Pons (tissue), 1 donor: ENCODE results near the gene TMCO4.

ENCODE experiments used
- DNase-seq: peaks from one replicate; pipeline ENCODE4 v3.0.0-alpha.2; 2016; ENCODE audit warnings: low spot score

TMCO4 gene

DNA sequence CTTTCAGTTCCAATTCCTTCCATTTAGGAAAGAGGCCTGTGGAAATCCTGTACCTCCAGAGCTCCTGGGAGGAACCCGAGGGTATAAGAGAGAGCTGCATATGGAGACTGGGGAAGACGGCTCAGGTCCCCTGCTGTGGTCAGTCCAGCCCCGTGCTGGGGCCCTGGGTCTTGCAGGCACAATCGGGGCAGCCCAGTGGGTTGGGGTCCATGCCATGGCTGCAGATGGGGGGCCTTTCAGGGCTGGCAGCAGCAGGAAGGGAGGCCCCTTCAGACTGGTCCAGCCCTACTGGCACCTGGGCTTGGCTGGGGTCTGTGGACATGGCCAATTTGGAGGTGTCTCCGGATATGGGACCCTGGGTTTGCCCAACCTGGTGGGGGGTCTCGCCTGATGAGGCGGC lies 116.8 kb downstream of the TMCO4 start:
- no peak for DNase-seq

- no peak for DNase-seq
Measured at GRCh38 chr1:19682257-19682656, 117.5 kb downstream of the TMCO4 start.

DNA sequence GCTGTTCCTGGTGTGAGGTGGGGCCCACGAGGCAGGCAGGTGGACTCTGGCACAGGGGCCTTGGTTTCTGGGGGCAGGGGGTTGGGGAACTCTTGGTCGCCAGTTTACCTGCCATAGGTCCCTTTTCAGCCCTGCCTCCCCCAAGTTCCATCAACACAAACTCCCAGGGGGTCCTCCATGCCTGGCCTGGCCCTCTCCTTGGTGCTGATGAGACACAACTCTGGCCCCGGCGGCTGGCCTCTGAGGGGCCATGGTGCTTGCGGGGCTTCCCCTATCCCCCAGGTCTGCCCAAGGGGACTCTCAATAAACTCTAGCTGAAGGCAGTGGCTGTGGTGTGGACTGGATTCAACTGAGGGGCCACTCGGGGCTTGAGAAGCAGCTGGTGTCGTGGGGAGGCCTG lies 119.1 kb downstream of the TMCO4 start:
- no peak for DNase-seq

DNA sequence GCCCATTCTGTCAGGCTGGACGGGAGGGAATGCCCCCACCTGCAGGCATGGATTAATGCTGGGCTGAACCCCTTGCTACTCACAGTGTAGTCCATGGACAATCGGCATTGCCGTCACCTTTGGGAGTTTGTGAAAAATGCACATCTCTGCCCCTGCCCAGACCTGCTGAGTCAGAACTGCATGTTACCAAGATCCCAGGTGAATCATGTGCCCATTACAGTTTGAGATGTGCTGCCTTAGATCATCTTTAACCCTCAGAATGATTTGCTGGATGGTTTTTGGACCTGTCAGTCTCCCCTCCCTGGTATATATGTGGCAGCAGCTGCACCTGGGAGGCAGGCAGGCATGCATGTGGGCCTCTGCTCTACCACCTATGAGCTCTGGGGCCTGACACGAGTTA lies 120.0 kb downstream of the TMCO4 start:
- no peak for DNase-seq

DNA sequence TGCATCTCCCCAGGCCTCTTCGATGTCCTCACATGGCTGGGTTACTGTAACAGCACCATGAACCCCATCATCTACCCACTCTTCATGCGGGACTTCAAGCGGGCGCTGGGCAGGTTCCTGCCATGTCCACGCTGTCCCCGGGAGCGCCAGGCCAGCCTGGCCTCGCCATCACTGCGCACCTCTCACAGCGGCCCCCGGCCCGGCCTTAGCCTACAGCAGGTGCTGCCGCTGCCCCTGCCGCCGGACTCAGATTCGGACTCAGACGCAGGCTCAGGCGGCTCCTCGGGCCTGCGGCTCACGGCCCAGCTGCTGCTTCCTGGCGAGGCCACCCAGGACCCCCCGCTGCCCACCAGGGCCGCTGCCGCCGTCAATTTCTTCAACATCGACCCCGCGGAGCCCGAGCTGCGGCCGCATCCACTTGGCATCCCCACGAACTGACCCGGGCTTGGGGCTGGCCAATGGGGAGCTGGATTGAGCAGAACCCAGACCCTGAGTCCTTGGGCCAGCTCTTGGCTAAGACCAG lies 120.7 kb downstream of the TMCO4 start:
- DNase-seq, result no peak

DNA sequence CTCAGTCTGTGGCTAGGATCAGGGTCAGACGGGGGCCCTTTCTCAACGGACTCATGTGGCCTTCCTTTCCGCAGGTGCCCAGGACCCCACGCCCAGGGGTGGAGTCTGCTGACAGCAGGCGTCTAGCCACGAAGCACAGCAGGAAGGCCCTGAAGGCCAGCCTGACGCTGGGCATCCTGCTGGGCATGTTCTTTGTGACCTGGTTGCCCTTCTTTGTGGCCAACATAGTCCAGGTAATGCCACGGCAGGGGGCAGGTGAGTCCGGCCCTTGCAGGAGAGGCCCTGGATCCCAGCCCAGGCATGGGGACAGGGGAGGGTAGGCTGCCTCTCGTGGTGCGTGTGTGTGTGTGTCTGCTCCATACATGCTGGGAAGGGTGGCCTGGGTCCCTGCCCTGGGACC lies 121.2 kb downstream of the TMCO4 start:
- no peak for DNase-seq

GRCh38 chr1:19676438-19676922 lies 123.2 kb downstream of the TMCO4 start:
- DNase-seq, result no peak

DNA sequence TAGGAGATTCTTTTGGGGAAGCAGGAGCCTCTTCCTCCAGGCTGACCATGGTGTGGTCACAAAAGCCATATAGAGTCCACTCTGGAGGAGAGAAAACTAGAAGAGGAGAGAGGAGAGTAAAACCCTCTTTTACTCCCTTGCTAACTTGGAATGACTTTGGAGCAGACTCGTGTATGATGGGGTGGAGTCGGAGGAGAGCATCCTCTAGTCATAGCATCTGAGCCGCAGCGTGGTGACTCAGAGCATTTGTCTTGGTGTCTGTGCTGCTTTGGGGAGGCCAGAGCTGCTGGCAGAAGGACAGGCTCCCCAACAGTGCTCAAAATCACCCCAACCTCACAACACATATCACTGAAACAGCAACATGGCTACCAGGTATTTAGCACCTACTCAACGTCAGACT lies 123.9 kb downstream of the TMCO4 start:
- no peak for DNase-seq

DNA sequence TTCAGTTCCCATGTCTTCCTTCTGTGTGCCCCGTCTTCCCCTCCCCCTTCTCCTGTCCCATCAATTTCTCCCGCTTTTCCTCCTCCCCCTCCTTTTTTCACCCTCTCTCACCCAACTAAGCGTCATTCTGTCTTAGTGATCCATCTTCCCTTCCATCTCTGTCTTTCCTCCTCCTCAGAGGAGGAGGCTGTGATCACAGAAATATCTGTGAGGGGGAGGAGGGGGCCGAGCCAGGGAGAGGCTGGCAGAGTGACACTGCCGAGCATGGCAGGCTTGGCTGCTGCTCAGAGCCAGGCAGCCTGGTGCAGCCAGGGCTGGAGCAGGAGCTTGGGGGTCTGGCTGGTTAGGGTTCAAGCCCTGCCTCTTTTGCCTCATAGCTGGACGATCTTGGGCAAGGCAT lies 127.5 kb downstream of the TMCO4 start:
- no peak for DNase-seq

GRCh38 chr1:19670787-19671186 lies 128.9 kb downstream of the TMCO4 start:
- DNase-seq, result no peak

- DNase-seq, result no peak
Measured at GRCh38 chr1:19668888-19669287, 130.8 kb downstream of the TMCO4 start.

DNA sequence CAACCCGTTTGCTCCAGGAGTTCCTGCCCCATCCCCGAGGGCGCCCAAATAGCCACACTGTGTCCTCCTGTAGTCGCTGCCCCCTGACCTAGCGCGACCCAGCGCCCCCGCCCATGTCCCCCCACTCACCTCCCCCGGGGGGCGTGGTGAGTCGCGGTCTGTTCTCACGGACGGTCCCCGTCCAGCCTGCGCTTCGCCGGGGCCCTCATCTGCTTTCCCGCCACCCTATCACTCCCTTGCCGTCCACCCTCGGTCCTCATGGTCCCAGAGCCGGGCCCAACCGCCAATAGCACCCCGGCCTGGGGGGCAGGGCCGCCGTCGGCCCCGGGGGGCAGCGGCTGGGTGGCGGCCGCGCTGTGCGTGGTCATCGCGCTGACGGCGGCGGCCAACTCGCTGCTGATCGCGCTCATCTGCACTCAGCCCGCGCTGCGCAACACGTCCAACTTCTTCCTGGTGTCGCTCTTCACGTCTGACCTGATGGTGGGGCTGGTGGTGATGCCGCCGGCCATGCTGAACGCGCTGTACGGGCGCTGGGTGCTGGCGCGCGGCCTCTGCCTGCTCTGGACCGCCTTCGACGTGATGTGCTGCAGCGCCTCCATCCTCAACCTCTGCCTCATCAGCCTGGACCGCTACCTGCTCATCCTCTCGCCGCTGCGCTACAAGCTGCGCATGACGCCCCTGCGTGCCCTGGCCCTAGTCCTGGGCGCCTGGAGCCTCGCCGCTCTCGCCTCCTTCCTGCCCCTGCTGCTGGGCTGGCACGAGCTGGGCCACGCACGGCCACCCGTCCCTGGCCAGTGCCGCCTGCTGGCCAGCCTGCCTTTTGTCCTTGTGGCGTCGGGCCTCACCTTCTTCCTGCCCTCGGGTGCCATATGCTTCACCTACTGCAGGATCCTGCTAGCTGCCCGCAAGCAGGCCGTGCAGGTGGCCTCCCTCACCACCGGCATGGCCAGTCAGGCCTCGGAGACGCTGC lies 133.9 kb downstream of the TMCO4 start:
- DNase-seq, result no peak

DNA sequence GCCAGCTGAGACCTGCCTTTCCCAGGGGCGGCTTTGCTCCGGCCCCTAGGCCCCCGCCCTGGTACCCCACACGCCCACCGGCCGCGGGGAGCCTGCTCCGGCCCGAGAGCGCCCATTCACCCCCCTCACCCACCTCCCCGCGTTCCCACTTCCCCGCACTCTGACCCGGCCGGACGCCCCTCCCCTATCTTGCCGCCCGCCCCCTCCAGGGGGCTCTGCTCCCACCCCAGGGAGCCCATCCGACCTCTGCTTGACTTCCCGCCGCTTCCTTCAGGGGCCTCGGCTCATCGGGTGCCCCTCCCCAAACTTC lies 134.6 kb downstream of the TMCO4 start:
- DNase-seq, result no peak

GRCh38 chr1:19664453-19665185 lies 135.1 kb downstream of the TMCO4 start, which contains the start of gene HTR6:
TSS of gene HTR6 (plus strand) at chr1:19664875. CDS start at chr1:19665754, 879 bp downstream.
- no peak for DNase-seq

DNA sequence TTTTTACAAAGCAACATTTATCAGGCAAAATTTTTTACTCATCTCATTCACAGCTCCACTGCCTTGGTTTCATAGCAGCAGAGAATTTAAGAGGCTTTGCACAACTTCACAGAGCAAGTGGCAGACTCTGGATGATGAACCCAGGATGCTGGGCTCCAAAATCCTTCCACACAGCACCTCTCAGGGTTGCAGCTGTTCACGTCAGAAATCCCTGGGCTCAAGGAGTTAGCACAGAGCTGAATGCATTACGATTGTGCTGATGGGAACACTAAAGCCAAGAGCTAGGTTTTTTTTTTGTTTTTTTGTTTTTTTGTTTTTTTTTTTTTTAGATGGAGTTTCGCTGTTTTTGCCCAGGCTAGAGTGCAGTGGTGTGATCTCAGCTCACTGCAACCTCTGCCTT lies 137.4 kb downstream of the TMCO4 start:
- no peak for DNase-seq

DNA sequence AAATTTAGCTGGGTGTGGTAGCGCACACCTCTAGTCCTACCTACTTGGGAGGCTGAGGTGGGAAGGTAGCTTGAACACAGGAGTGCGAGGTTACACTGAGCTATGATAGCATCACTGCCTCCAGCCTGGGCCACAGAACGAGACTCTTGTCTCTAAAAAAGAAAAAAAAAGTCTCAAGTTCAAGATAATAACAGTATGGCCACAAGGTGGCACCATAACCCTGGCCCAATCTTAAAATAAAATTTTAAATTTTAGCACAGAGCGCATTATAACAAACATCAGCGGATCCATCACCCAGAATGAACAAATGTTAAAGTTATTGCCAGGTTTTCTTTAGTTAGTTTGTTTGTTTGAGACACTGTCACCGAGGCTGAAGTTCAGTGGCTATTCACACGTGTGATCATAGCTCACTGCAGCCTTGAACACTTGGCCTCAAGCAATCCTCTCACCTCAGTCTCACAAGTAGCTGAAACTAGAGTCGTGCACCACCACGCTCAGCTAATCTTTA lies 137.9 kb downstream of the TMCO4 start:
- peak; percentile 34 for DNase-seq

GRCh38 chr1:19658186-19658585 lies 141.5 kb downstream of the TMCO4 start:
- DNase-seq, result no peak

GRCh38 chr1:19657511-19657910 lies 142.2 kb downstream of the TMCO4 start:
- no peak for DNase-seq

DNA sequence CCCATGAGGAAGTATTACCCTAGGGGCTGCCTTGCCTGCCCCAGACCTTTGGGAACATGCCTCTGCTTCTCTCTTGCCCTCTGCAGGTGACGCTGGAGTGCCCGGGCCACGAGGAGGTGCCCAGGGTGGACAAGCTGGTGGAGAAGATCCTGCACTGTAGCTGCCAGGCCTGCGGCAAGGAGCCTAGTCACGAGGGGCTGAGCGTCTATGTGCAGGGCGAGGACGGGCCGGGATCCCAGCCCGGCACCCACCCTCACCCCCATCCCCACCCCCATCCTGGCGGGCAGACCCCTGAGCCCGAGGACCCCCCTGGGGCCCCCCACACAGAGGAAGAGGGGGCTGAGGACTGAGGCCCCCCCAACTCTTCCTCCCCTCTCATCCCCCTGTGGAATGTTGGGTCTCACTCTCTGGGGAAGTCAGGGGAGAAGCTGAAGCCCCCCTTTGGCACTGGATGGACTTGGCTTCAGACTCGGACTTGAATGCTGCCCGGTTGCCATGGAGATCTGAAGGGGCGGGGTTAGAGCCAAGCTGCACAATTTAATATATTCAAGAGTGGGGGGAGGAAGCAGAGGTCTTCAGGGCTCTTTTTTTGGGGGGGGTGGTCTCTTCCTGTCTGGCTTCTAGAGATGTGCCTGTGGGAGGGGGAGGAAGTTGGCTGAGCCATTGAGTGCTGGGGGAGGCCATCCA lies 142.8 kb downstream of the TMCO4 start:
- DNase-seq, result no peak

GRCh38 chr1:19656134-19656779 lies 143.5 kb downstream of the TMCO4 start:
- no peak for DNase-seq

DNA sequence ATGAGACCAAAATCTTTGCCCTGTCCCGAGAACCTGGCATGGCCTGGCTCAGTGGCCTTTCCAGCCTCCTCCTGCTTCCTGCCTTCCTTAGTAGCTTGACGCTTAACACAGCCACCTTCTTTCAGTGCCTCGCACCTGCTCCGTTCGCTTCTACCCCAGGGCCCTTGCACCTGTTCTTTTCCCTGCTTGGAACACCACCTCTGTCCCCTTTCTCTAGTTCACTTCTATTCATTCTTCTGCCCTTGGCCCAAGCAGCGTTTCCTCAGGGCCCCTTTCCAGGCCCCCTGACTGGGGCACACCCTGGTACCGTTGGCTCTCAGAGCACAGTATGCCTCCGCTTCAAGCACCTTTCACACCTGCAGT lies 144.0 kb downstream of the TMCO4 start:
- no peak for DNase-seq
